Measurements from ENCODE around the gene TAS2R60. TPM values are rescaled to one million over a fixed set of nuclear protein-coding genes. Genes with fewer than 3 reads are reported as not detected.
A peak's percentile ranks its signal among the peaks of the same experiment; 100 is the strongest.

TAS2R60 gene
- total and polyA plus RNA-seq, 2 of the 4 experiments (the other 2 are of a cell fraction): not detected

- CTCF ChIA-PET: no interaction called here
Measured at GRCh38 chr7:143492799-143493739, 49.8 kb downstream of the TAS2R60 start.

More at GRCh38 chr7:143492799-143493739, 49.8 kb downstream of the TAS2R60 start:
- Histone ChIP-seq H3K4me2 (ENCODE audit: low read depth, low read length) (no peak overlapping the region), H4K20me1 (ENCODE audit: insufficient read depth, low read length) (no peaks in the 10 kb centered on the region), H4K5ac (ENCODE audit: low read depth, low read length) (no peak overlapping the region), H3K18ac (ENCODE audit: low read depth, low read length) (no peak overlapping the region), H3K36me3 (ENCODE audit: control insufficient read depth, insufficient read depth, low read length) (no peaks in the 10 kb centered on the region), H2AK9ac (replicated peaks; ENCODE audit: low read depth, low read length, poor library complexity) (no peak overlapping the region), H3K56ac (ENCODE audit: extremely low read depth, insufficient read depth, low read length) (no peak overlapping the region), H2AFZ (replicated peaks; ENCODE audit: low read length, poor library complexity) (peak overlapping the region; percentile 35), H3K23ac (ENCODE audit: low read depth, low read length) (no peak overlapping the region), H4K8ac (ENCODE audit: low read depth in 2 of 2, low read length in 2 of 2) (no peak overlapping the region), H3K4me1 (ENCODE audit: control insufficient read depth, insufficient read depth, low read length) (peaks cover 3% of the 10 kb centered on the region; the same call in 1 of the 2 replicates), H3K4me3 (ENCODE audit: insufficient read depth, low read depth, low read length) (no peak overlapping the region), H3K9ac (ENCODE audit: low read depth, low read length) (no peak overlapping the region), H3K14ac (replicated peaks; ENCODE audit: low read depth, low read length) (no peak overlapping the region), H2AK5ac (ENCODE audit: low read depth, low read length) (0 out of 2 replicates have a peak overlapping the region, but pooled peaks have one; percentile 19), H3K79me1 (ENCODE audit: low read depth in 1 of 2, low read length in 2 of 2) (no peaks in the 10 kb centered on the region), H2BK120ac (ENCODE audit: low read depth, low read length) (no peak overlapping the region), H4K91ac (ENCODE audit: insufficient read depth, low read depth, low read length) (no peak overlapping the region), H3K9me3 (ENCODE audit: control insufficient read depth, insufficient read depth, low read length) (no peaks in the 10 kb centered on the region), H3K9me1 (ENCODE audit: insufficient read depth, low read length) (no peaks in the 10 kb centered on the region), H2BK15ac (ENCODE audit: low read depth, low read length) (no peak overlapping the region), H2BK5ac (ENCODE audit: low read depth, low read length, poor library complexity, severe bottlenecking) (no peak overlapping the region), H3K27me3 (ENCODE audit: control insufficient read depth, insufficient read depth, low read length) (no peaks in the 10 kb centered on the region), H2BK20ac (ENCODE audit: low read depth, low read length) (no peak overlapping the region; the same call in 1 of the 2 replicates), H3K27ac (ENCODE audit: insufficient read depth, low read length) (no peak overlapping the region), H3K4ac (ENCODE audit: low read depth, low read length) (no peak overlapping the region)
- no TSS peak for BruUV-seq (replicated peaks)
- ATAC-seq (ENCODE audit: low read depth) (peak; percentile 53), DNase-seq (peak; percentile 36)
- in situ Hi-C loops (cut with MboI; ENCODE audit: low sequenced_read_pairs) (no loop called here), intact Hi-C loops (cut with micrococcal nuclease) (loop anchor here (5.0 kb wide), 1 partner anchor 101 kb away; no protein-coding TSS in a partner anchor), dilution Hi-C loops (cut with HindIII; ENCODE audit: low sequenced_read_pairs, unreplicated experiment) (no loop called here)
- POLR2A ChIA-PET (ENCODE audit: unreplicated experiment): no interaction called here
- no CpG with 5 or more reads among the region's 6 CpGs for WGBS, 2 experiments (ENCODE audit: extremely low coverage in 2 of 2, insufficient read length in 1 of 2)
- TF ChIP-seq MAFK (IDR thresholded peaks at IDR 0.05; ENCODE audit: low read depth, low read length): no peak
- TF ChIP-seq RFX5 (IDR thresholded peaks at IDR 0.05; ENCODE audit: low read depth, low read length): no peak

Data from IMR-90 (cell line).